ENCODE measurements around the gene FIZ1.

DNA sequence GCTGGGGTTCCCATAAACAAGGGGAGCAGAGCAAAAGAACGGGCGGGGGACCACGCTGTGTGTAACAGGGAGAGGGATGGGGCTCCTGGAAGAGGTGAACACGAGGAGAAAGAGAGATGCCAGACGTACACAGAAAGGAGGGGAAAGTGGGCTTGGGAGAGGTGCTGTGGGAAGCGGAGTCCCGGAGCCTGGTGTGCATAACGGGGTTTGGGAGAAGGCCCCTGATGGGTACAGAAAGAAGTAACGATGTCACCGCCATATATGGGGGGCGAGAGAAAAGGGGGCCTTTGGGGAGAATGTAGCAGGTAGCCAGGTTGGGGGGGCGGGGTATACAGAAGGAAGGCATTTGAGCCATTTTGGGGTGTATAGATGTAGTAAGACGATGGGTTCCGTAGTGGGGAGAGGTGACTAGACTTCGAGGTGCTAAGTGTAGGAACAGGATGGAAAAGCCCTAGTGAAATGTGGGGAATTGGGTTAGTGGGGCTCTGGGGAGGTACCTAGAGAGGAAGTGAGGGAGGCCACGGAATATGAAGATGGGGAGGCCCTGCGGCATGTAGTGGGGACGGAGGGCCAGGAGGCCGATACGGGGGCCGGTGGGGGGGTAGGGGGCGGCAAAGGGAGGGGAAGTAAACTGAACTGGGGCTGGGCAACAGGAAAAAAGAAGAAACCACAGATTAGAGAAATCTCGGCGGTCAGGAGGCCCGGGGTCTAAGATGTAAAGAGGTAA, 42.3 kb upstream of the FIZ1 start:
- TF ChIP-seq EZH2phosphoT487 (IDR thresholded peaks at IDR 0.05), result no peak
- TF ChIP-seq, protein P1, sequence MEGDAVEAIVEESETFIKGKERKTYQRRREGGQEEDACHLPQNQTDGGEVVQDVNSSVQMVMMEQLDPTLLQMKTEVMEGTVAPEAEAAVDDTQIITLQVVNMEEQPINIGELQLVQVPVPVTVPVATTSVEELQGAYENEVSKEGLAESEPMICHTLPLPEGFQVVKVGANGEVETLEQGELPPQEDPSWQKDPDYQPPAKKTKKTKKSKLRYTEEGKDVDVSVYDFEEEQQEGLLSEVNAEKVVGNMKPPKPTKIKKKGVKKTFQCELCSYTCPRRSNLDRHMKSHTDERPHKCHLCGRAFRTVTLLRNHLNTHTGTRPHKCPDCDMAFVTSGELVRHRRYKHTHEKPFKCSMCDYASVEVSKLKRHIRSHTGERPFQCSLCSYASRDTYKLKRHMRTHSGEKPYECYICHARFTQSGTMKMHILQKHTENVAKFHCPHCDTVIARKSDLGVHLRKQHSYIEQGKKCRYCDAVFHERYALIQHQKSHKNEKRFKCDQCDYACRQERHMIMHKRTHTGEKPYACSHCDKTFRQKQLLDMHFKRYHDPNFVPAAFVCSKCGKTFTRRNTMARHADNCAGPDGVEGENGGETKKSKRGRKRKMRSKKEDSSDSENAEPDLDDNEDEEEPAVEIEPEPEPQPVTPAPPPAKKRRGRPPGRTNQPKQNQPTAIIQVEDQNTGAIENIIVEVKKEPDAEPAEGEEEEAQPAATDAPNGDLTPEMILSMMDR (IDR thresholded peaks at IDR 0.05), result no peak

Measured in neural progenitor cell (in vitro differentiated cells).